Liver (tissue), 9 donors: ENCODE data around the gene WNT1. TPM values are rescaled to one million over a fixed set of nuclear protein-coding genes. Genes with fewer than 3 reads are reported as not detected.

Experiments
- DNase-seq: peaks from one replicate; pipeline ENCODE4 v3.0.0-alpha.2; 2017; ENCODE audit warnings: low spot score
- H3K27ac ChIP-seq, 2 donors: one replicate each; pipeline ENCODE4 v1.7.0; 2013; ENCODE audit warnings: inconsistent platforms in 2 of 2, low read length in 2 of 2, control low read depth in 1 of 2, low read depth in 1 of 2, mild to moderate bottlenecking in 1 of 2
- H3K27me3 ChIP-seq, 4 donors: one replicate each; pipeline versions ENCODE4 v1.6.1 to v1.7.0; 2013; ENCODE audit warnings: low read length in 3 of 4, inconsistent platforms in 1 of 4, mild to moderate bottlenecking in 1 of 4, moderate library complexity in 1 of 4; ENCODE audit not compliant: control insufficient read depth in 4 of 4, insufficient read depth in 4 of 4
- H3K36me3 ChIP-seq, 4 donors: one replicate each; pipeline versions ENCODE4 v1.6.1 to v1.7.0; 2013; ENCODE audit warnings: low read length in 3 of 4, mild to moderate bottlenecking in 3 of 4, low read depth in 1 of 4, moderate library complexity in 1 of 4; ENCODE audit not compliant: control insufficient read depth in 4 of 4, insufficient read depth in 3 of 4
- H3K4me1 ChIP-seq, 4 donors: one replicate each; pipeline versions ENCODE4 v1.6.1 to v1.7.0; 2013; ENCODE audit warnings: low read length in 3 of 4, mild to moderate bottlenecking in 3 of 4, moderate library complexity in 1 of 4; ENCODE audit not compliant: control insufficient read depth in 4 of 4, insufficient read depth in 4 of 4
- H3K4me3 ChIP-seq, 3 donors: one replicate each; pipeline versions ENCODE4 v1.6.1 to v1.7.0; 2013; ENCODE audit warnings: low read length in 3 of 3, control low read depth in 1 of 3, low read depth in 1 of 3, mild to moderate bottlenecking in 1 of 3
- H3K9ac ChIP-seq, 2 donors: one replicate each; pipeline ENCODE4 v1.7.0; 2013; ENCODE audit warnings: low read length in 2 of 2, mild to moderate bottlenecking in 2 of 2, moderate library complexity in 2 of 2, control low read depth in 1 of 2, low read depth in 1 of 2
- H3K9me3 ChIP-seq, 4 donors: one replicate each; pipeline versions ENCODE4 v1.6.1 to v1.7.0; 2013; ENCODE audit warnings: low read length in 3 of 4; ENCODE audit not compliant: control insufficient read depth in 4 of 4
- EGR1 ChIP-seq, 2 donors: IDR thresholded peaks; 2 replicates each; pipeline ENCODE4 v1.6.1; 2016 to 2018; ENCODE audit warnings: antibody characterized with exemption in 2 of 2, low read depth in 2 of 2
- FOXA1 ChIP-seq: IDR thresholded peaks from 2 replicates; pipeline ENCODE4 v1.6.1; 2016; ENCODE audit warnings: antibody characterized with exemption
- FOXA2 ChIP-seq: IDR thresholded peaks from 2 replicates; pipeline ENCODE4 v1.6.1; 2016; ENCODE audit warnings: antibody characterized with exemption
- GABPA ChIP-seq, 2 donors: IDR thresholded peaks in 1 of 2; conservative IDR thresholded peaks in 1 of 2; 2 replicates each; pipeline ENCODE4 v1.6.1; 2016; ENCODE audit warnings: antibody characterized with exemption in 2 of 2, mild to moderate bottlenecking in 1 of 2, moderate library complexity in 1 of 2
- HNF4A ChIP-seq, 2 donors: conservative IDR thresholded peaks; 2 replicates each; pipeline ENCODE4 v1.6.1; 2016; ENCODE audit warnings: antibody characterized with exemption in 2 of 2, mild to moderate bottlenecking in 2 of 2
- HNF4G ChIP-seq: IDR thresholded peaks from 2 replicates; pipeline ENCODE4 v1.6.1; 2016; ENCODE audit warnings: antibody characterized with exemption
- JUND ChIP-seq, 2 donors: IDR thresholded peaks; 2 replicates each; pipeline ENCODE4 v1.6.1; 2016; ENCODE audit warnings: antibody characterized with exemption in 2 of 2
- NR2F2 ChIP-seq: IDR thresholded peaks from 2 replicates; pipeline ENCODE4 v1.6.1; 2016; ENCODE audit warnings: antibody characterized with exemption
- RAD21 ChIP-seq, 2 donors: IDR thresholded peaks; 2 replicates each; pipeline ENCODE4 v1.6.1; 2016; ENCODE audit warnings: antibody characterized with exemption in 2 of 2, mild to moderate bottlenecking in 2 of 2
- RXRA ChIP-seq, 2 donors: IDR thresholded peaks; 2 replicates each; pipeline ENCODE4 v1.6.1; 2017 to 2018; ENCODE audit warnings: antibody characterized with exemption in 2 of 2, mild to moderate bottlenecking in 1 of 2
- SP1 ChIP-seq: IDR thresholded peaks from 2 replicates; pipeline ENCODE4 v1.6.1; 2018; ENCODE audit warnings: antibody characterized with exemption, mild to moderate bottlenecking
- TAF1 ChIP-seq: conservative IDR thresholded peaks from 2 replicates; pipeline ENCODE4 v1.6.1; 2016; ENCODE audit warnings: antibody characterized with exemption, mild to moderate bottlenecking
- WGBS: extraction: QIAGEN DNeasy Blood & Tissue Kit; methylation state at CpG from one replicate; pipeline ENCODE4 v1.1.7; 2013; 5-methylcytosine and 5-hydroxymethylcytosine counted together
- polyA plus RNA-seq, 2 donors: library from polyadenylated mRNA; stranded (reverse) in 1 of 2; unstranded in 1 of 2; fragments of 200-250 nt in 1 of 2; fragments of >200 nt in 1 of 2; fragmentation: Nextera tagmentation in 1 of 2; extraction: Ambion mirVana in 1 of 2; gene quantifications; one replicate each; pipeline versions ENCODE4 v1.2.1 to v1.2.3, GENCODE V29; 2013 to 2015
- total RNA-seq, 2 donors: library from RNA; depleted of rRNA; stranded (reverse); fragments of >200 nt; gene quantifications; one replicate each; pipeline ENCODE4 v1.2.3, GENCODE V29; 2014
- TF ChIP-seq, protein P1 (sequence below): IDR thresholded peaks from 2 replicates; pipeline ENCODE4 v1.6.1; 2016; ENCODE audit warnings: antibody characterized with exemption
- TF ChIP-seq, protein P2 (sequence below): IDR thresholded peaks from 2 replicates; pipeline ENCODE4 v1.6.1; 2016; ENCODE audit warnings: antibody characterized with exemption, mild to moderate bottlenecking
- TF ChIP-seq, protein P3 (sequence below): IDR thresholded peaks from 2 replicates; pipeline ENCODE4 v1.6.1; 2016; ENCODE audit warnings: antibody characterized with exemption
- TF ChIP-seq, protein P4 (sequence below): fragments of 150-350 bp; IDR thresholded peaks from 2 replicates; pipeline ENCODE4 v1.5.1; 2017; ENCODE audit warnings: improper control_type of control experiment, low read depth, low read length; ENCODE audit not compliant: missing input control
- TF ChIP-seq, protein P5 (sequence below): IDR thresholded peaks from 2 replicates; pipeline ENCODE4 v1.6.1; 2016; ENCODE audit warnings: antibody characterized with exemption
- donor health status: healthy.
- donor health status: healthy.
- donor health status: healthy.
- donor health status: healthy.
- donor health status: healthy.

WNT1 gene
- total and polyA plus RNA-seq, 4 donors = not detected

DNA sequence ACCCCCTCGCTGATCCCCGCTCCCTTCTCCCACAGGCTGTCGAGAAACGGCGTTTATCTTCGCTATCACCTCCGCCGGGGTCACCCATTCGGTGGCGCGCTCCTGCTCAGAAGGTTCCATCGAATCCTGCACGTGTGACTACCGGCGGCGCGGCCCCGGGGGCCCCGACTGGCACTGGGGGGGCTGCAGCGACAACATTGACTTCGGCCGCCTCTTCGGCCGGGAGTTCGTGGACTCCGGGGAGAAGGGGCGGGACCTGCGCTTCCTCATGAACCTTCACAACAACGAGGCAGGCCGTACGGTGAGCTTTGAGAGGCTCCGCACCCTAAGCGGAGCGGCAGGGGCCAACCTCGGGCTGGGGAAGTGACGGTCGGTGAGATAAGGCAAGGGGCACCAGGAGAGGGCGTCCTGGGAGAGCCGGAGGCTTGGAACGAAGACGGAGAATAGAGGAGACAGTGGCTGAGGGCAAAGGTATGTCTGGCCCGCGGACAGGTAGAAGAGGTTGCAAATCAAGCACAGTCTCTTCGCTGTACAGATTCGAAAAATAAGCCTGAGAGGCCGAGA lies 2.3 kb downstream of the WNT1 start:
- 2% methylated on average over 46 of the region's 46 CpGs for WGBS
- no peak overlapping the region for H3K27ac ChIP-seq

DNA sequence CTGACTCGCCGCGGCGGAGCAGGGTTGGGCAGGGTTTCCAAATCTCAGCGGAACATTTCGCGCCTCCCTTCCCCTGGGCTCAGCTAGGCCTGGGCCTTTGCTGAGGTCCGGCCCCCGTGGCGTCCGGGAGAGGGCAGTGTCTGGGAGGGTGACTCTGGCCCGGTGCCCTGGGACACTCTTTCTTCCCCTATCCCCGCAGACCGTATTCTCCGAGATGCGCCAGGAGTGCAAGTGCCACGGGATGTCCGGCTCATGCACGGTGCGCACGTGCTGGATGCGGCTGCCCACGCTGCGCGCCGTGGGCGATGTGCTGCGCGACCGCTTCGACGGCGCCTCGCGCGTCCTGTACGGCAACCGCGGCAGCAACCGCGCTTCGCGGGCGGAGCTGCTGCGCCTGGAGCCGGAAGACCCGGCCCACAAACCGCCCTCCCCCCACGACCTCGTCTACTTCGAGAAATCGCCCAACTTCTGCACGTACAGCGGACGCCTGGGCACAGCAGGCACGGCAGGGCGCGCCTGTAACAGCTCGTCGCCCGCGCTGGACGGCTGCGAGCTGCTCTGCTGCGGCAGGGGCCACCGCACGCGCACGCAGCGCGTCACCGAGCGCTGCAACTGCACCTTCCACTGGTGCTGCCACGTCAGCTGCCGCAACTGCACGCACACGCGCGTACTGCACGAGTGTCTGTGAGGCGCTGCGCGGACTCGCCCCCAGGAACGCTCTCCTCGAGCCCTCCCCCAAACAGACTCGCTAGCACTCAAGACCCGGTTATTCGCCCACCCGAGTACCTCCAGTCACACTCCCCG lies 3.0 kb downstream of the WNT1 start:
- Histone ChIP-seq H3K9me3 (no peaks in the 10 kb centered on the region), H3K4me3 (peak overlapping the region in 1 of 3 donors; percentile 38), H3K36me3 (no peaks in the 10 kb centered on the region), H3K27me3 (peaks cover 6 to 17% (median 13%) of the 10 kb centered on the region in 4 donors), H3K27ac (no peak overlapping the region), H3K4me1 (peaks cover 27 to 34% (median 30%) of the 10 kb centered on the region in 4 donors), H3K9ac (no peak overlapping the region)
- no peak for DNase-seq
- TF ChIP-seq RAD21 (IDR thresholded peaks at IDR 0.05) (no peak), JUND (IDR thresholded peaks at IDR 0.05) (no peak), TAF1 (no peak), GABPA (IDR thresholded peaks at IDR 0.05 in 1 of 2, conservative IDR thresholded peaks at IDR 0.05 in 1 of 2) (no peak), HNF4A (conservative IDR thresholded peaks at IDR 0.05) (no peak), EGR1 (IDR thresholded peaks at IDR 0.05; ENCODE audit: low read depth in 2 of 2) (no peak), SP1 (no peak), FOXA2 (no peak), RXRA (IDR thresholded peaks at IDR 0.05) (no peak), FOXA1 (no peak), NR2F2 (no peak)
- TF ChIP-seq, protein P1, sequence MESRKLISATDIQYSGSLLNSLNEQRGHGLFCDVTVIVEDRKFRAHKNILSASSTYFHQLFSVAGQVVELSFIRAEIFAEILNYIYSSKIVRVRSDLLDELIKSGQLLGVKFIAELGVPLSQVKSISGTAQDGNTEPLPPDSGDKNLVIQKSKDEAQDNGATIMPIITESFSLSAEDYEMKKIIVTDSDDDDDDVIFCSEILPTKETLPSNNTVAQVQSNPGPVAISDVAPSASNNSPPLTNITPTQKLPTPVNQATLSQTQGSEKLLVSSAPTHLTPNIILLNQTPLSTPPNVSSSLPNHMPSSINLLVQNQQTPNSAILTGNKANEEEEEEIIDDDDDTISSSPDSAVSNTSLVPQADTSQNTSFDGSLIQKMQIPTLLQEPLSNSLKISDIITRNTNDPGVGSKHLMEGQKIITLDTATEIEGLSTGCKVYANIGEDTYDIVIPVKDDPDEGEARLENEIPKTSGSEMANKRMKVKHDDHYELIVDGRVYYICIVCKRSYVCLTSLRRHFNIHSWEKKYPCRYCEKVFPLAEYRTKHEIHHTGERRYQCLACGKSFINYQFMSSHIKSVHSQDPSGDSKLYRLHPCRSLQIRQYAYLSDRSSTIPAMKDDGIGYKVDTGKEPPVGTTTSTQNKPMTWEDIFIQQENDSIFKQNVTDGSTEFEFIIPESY = no peak
- TF ChIP-seq, protein P2, sequence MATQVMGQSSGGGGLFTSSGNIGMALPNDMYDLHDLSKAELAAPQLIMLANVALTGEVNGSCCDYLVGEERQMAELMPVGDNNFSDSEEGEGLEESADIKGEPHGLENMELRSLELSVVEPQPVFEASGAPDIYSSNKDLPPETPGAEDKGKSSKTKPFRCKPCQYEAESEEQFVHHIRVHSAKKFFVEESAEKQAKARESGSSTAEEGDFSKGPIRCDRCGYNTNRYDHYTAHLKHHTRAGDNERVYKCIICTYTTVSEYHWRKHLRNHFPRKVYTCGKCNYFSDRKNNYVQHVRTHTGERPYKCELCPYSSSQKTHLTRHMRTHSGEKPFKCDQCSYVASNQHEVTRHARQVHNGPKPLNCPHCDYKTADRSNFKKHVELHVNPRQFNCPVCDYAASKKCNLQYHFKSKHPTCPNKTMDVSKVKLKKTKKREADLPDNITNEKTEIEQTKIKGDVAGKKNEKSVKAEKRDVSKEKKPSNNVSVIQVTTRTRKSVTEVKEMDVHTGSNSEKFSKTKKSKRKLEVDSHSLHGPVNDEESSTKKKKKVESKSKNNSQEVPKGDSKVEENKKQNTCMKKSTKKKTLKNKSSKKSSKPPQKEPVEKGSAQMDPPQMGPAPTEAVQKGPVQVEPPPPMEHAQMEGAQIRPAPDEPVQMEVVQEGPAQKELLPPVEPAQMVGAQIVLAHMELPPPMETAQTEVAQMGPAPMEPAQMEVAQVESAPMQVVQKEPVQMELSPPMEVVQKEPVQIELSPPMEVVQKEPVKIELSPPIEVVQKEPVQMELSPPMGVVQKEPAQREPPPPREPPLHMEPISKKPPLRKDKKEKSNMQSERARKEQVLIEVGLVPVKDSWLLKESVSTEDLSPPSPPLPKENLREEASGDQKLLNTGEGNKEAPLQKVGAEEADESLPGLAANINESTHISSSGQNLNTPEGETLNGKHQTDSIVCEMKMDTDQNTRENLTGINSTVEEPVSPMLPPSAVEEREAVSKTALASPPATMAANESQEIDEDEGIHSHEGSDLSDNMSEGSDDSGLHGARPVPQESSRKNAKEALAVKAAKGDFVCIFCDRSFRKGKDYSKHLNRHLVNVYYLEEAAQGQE = no peak
- TF ChIP-seq, protein P3, sequence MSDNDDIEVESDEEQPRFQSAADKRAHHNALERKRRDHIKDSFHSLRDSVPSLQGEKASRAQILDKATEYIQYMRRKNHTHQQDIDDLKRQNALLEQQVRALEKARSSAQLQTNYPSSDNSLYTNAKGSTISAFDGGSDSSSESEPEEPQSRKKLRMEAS = no peak
- TF ChIP-seq, protein P4, sequence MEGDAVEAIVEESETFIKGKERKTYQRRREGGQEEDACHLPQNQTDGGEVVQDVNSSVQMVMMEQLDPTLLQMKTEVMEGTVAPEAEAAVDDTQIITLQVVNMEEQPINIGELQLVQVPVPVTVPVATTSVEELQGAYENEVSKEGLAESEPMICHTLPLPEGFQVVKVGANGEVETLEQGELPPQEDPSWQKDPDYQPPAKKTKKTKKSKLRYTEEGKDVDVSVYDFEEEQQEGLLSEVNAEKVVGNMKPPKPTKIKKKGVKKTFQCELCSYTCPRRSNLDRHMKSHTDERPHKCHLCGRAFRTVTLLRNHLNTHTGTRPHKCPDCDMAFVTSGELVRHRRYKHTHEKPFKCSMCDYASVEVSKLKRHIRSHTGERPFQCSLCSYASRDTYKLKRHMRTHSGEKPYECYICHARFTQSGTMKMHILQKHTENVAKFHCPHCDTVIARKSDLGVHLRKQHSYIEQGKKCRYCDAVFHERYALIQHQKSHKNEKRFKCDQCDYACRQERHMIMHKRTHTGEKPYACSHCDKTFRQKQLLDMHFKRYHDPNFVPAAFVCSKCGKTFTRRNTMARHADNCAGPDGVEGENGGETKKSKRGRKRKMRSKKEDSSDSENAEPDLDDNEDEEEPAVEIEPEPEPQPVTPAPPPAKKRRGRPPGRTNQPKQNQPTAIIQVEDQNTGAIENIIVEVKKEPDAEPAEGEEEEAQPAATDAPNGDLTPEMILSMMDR = no peak
- WGBS = 6% methylated on average over 91 of the region's 91 CpGs

More for the DNA sequence above, 2.3 kb downstream of the WNT1 start:
- Histone ChIP-seq H3K27me3 (peaks cover 6 to 17% (median 13%) of the 10 kb centered on the region in 4 donors), H3K4me3 (peak overlapping the region in 2 of 3 donors; percentile 7 to 38), H3K9ac (no peak overlapping the region), H3K4me1 (peaks cover 27 to 34% (median 30%) of the 10 kb centered on the region in 4 donors), H3K36me3 (no peaks in the 10 kb centered on the region), H3K9me3 (no peaks in the 10 kb centered on the region)
- no peak for DNase-seq
- TF ChIP-seq, protein P4 = no peak
- TF ChIP-seq, protein P5, sequence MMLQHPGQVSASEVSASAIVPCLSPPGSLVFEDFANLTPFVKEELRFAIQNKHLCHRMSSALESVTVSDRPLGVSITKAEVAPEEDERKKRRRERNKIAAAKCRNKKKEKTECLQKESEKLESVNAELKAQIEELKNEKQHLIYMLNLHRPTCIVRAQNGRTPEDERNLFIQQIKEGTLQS = no peak
- TF ChIP-seq EGR1 (IDR thresholded peaks at IDR 0.05; ENCODE audit: low read depth in 2 of 2) (no peak), TAF1 (no peak), NR2F2 (no peak), SP1 (no peak), FOXA2 (no peak), FOXA1 (no peak), HNF4G (no peak), HNF4A (conservative IDR thresholded peaks at IDR 0.05) (no peak), GABPA (IDR thresholded peaks at IDR 0.05 in 1 of 2, conservative IDR thresholded peaks at IDR 0.05 in 1 of 2) (no peak)
- TF ChIP-seq, protein P3 = no peak
